Hypothalamus (tissue), 51 donors: ENCODE results near the gene COPS6.
"Not testable (repeated sequence)": the region's sequence is repeated elsewhere in the genome, so short reads cannot be mapped to it uniquely, and the experiment has no call there.

ENCODE experiments used
- DNase-seq, 51 donors: peaks; one replicate each; lab custom pipeline; 2025; lab: John Stamatoyannopoulos, UW

Gene COPS6

GRCh38 chr7:100126239-100126930, 37.6 kb downstream of the COPS6 start:
- DNase-seq = peak in 1 of 51 donors; percentile 61

DNA sequence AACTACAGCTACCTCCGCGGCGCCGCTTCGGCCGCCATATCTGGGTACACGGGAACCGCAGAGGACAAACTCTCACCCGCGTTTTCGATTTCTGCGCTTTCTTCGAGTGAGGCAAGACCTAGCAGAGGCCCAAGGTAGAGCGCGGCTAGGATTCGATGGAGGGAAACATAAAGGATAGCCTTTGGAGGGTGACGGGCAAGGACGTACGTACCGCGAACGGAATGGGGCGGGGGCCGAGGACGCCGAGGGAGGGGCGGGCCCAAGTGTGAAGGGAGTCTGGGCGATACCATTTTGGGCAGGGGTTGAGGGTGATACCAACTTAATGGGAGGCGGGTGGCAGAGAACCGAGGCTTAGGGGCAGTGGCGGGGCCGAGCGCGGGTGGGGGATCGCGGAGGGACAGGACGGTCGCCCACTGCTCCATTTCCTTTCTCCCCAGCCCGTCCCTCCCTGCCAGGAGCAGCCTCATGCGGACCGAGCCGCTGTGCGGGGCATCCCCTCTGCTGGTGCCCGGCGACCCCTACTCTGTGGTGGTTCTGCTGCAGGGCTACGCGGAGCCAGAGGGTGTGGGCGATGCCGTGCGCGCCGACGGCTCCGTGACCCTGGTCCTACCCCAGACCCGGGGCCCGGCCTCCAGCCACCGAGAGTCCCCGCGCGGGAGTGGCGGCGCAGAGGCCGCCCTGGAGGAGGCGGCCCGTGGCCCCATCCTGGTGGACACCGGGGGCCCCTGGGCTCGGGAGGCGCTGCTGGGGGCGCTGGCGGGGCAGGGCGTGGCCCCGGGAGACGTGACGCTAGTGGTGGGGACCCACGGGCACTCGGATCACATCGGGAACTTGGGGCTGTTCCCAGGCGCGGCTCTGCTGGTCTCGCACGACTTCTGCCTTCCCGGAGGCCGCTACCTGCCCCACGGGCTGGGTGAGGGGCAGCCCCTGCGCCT, 38.4 kb downstream of the COPS6 start, which contains the start of gene MBLAC1:
Gene MBLAC1 (plus strand): TSS at position 37 of the 935 bp plus-strand sequence. CDS start 429 bp downstream, at position 466.
- DNase-seq = peak; percentile 47 to 94 (median 84)

DNA sequence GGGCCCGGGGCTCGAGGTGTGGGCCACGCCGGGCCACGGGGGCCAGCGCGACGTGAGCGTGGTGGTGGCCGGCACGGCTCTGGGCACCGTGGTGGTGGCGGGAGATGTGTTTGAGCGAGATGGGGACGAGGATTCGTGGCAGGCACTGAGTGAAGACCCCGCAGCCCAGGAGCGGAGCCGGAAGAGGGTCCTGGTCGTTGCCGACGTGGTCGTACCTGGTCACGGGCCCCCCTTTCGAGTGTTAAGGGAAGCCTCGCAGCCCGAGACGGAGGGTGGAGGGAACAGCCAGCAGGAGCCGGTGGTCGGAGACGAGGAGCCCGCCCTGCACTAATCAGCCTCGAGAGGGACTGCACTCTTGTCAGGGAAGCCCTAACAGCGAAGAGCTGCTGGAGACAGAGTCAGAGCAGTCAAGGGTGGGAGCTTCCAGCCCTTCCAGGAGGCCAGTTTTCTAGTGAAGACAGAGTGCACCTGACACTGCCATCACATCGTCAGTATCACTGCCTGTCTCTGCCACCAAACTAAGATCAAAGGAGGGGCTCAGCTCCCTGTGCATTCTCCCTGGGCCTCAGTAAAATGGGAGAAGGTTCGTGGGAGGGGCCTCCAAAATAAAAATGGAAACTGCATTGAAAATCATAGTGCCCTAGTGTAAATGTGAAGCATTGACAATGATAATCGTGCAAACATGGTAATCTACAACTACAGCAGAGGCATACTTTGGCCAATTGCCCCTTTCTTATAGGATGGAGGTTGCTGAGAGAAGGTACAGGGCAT, 39.3 kb downstream of the COPS6 start:
- peak in 8 of 51 donors; percentile 13 to 55 (median 38) for DNase-seq

- DNase-seq = no peak
Measured at GRCh38 chr7:100128637-100128963, 39.8 kb downstream of the COPS6 start.

GRCh38 chr7:100130220-100130607, 41.4 kb downstream of the COPS6 start:
- not testable (repeated sequence) for DNase-seq

DNA sequence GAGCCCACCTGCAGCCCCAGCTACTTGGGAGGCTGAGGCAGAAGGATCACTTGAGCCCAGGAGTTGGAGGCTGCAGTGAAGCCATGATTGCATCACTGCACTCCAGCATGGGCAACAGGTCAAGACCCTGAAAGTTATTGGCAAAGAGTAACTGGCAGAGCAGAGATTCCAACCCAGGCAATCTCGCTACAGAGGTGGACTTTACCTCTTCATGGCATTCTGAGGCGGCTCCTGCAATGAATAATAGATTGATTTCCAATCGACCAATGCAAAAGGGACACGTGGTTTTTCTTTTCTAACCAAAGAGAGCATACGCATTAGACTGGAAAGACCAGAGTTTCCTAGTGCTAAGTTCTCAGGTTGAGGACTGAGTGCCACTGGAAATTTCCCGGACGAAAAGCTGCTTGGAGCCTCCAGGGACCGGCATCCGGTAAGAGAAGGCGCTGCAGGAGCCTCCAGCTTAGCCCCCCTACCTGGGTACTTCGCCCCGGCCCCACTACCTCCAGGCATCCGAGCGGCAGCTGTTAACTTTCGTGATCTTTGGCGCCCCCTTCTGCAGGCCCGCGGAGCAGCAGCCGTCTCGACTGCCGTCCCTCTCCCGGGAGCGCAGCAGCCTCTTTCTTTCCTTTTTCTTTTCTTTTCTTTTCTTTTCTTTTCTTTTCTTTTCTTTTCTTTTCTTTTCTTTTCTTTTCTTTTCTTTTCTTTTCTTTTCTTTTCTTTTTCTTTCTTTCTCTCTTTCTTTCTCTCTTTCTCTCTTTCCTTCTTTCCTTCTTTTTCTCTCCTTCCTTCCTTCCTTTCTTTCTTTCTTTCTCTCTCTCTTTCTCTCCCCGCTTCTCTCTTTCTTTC, 42.1 kb downstream of the COPS6 start:
- DNase-seq = peak in 46 of 51 donors; percentile 13 to 85 (median 57)

- DNase-seq = no peak
Measured at GRCh38 chr7:100132126-100132525, 43.4 kb downstream of the COPS6 start.

DNA sequence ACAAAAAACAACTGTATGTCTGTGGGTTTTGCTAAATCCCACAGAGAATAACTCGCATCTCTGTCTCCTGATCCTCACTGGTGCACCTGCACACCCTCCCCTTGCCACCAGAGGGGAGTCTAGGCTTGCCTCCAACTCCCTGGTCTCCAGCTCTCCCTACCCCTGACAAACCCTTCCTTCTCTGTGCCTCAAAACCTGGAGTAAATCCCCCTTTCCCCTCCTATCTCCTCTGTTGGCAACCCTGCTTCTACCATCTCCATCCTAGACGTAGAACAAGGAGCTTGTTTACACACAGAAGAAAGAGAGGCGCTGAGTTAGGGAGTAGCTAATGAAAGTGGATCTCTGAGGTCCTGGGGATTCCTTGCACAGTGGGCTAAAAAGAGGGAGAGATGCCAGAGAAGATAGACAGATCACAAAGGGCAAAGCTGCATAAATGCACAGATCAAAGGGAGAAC, 44.0 kb downstream of the COPS6 start:
- DNase-seq = peak in 25 of 51 donors; percentile 2 to 60 (median 24)

DNA sequence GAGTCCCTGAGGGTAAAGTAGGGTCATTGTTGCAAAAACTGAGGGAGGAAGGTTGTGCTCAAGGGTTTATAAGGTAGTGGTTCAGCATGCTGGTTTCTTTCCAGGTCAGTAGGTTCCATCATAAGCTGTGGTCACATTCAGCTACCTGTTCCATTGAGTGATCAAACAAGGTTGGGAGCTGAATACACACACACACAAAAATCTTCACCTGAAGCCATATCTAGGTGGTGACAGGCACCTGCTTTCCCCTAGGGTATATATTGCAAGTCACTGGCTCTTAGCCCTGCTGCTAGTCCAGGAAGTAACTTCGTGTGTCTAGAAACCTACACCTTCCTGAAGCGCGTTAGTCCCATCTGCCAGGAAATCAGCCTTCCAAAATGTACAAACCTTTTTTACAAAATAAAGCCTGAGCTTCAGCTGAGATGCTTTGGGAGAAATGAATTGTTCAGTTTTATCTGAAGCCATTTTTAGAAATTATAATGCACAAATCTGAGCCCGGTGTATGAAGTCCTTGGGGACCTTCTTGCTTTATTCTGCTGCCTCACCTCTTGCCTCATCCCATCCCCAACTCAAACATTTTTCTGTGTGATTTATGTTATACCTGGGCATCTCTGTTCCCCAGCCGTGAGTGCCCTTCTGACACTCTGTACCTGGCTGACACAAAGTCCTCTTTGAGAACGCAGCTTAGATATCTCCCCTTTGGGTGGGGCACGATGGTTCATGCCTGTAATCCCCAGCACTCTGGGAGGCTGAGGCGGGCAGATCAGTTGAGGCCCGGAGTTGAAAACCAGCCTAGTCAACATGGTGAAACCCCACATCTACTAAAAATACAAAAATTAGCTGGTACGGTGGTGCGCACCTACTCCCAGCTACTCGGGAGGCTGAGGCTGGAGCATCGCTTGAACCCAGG, 49.3 kb downstream of the COPS6 start:
- no peak for DNase-seq

DNA sequence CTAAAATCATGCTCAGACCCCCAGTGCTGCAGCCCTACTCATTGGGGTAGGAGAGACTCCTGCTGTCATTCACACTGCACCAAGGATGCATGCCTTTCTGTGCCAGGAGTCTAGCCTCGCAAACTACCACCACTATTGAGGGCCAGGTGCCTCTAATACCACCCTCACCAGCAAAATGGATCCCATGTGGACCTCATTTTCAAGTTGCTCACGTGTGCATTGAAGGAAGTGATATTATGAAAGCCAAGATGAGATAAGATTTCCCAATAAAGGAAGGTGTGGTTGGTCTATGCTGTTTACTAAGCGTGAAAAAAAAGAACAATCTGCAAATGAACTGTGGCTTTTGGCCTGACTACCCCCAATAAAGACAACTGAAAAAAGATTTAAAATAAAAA, 52.8 kb downstream of the COPS6 start:
- DNase-seq = no peak
